GM18858 (cell line): ENCODE measurements around the gene LRRC25.
"Not testable (repeated sequence)": the region's sequence is repeated elsewhere in the genome, so short reads cannot be mapped to it uniquely, and the experiment has no call there.

Experiments
- ATAC-seq: cut with Tn5 transposase; IDR thresholded peaks from one replicate; pipeline ENCODE4 v1.9.1; 2021; ENCODE audit not compliant: unreplicated experiment

The LRRC25 gene

GRCh38 chr19:18405754-18406153 lies 8.3 kb upstream of the LRRC25 start:
- ATAC-seq, result not testable (repeated sequence)

- ATAC-seq, result not testable (repeated sequence)
Measured at GRCh38 chr19:18402455-18403248, 5.2 kb upstream of the LRRC25 start.

DNA sequence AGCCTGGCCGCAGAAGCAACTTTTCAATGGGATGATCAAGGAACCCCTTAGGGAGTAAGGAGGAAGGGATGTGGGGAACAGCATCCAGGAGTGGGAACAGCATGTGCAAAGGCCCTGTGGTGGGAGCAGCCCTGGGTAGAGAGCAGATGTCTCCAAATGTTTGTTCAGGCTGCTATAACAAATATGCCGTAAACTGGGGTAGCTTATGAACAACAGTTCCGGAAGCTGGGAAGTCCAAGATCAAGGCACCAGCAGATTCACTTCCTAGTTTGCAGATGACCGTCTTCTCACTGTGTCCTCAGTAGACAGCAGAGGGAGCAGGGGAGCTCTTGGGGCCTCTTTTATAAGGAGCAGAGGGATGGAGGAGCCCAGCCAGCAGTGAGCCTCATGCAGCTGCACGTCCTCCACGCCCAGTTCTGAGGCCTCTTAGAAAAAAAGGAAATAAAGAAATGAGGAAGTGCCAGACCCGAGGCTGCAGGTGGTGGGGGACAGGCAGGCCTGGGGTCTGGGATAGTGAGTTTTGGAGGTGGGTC lies 4.2 kb upstream of the LRRC25 start:
- no peak for ATAC-seq

GRCh38 chr19:18399008-18399407 lies 1.6 kb upstream of the LRRC25 start:
- ATAC-seq, result no peak

DNA sequence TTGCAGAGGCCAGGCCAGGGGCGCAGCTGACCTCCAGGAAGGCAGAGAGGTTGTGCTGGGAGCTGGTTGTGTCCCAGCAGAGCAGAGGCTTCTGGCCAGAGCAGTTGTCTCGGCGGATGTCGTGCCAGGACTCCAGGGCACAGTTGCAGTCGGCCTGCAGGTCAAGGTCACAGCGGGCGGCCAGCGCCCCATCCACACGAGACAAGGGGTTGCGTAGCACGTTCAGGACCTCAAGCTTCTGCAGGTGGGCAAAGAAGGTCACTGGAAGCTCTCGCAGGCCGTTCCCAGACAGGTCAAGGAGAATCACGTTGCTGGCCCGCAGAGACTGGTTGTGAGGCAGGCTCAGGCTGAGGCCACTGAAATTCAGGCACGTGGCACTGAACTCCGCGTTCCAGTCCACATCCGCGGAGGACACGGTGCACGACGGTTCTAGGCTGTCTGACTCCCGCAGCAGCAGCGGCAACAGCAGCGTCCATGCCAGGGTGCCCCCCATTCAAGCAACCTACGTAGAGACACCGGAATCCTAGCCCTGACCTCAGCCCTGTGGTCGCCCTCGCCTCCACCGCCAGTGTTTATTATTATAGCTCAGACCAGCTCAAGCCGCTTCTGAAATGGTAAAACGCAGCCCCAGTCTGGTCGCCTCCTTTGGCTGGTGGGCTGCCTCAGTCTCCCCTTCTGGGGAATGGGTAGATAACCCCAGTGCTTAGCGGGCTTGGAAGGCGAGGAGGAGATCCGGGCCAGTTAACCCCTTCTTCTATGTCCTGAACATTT lies 766 bp downstream of the LRRC25 start:
- no peak for ATAC-seq

DNA sequence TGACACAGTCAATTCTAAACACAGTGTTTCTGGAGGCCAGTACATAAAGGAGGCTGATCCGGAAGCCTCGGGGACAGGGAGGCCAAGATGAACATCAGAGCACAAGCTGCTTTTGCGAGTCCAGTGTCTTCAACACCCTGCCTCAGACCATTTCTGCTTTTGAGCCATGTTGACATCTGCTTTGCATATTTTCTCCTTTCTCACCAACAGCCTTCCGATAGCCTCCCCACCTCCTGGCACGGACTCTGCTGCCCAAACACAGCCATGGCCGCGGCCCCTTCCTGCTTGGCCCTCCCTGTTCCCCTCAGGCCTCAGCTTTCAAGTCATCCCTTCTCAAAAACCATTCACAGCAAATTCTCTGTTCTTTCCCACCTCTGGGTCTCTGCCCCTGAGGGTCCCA lies 3.6 kb downstream of the LRRC25 start:
- no peak for ATAC-seq

DNA sequence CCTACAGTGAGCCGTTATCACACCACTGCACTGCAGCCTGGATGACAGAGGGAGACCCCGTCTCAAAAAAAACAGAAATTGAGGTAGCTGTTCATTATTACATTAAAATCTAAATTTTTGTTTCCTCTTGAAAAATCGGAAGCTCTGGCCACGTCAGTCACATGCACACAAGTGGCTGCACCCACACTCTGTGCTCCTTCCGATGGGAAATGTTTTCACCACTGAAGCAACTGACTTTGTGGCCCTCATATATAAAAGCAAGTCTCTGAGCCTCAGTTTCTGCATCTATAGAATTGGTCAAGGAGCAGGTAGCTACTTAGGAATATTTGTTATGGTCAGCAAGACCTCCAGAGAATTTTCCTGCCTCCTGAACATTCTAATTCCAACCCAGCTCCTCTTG lies 4.5 kb downstream of the LRRC25 start:
- ATAC-seq, result no peak

GRCh38 chr19:18392417-18392816 lies 5.0 kb downstream of the LRRC25 start:
- no peak for ATAC-seq

DNA sequence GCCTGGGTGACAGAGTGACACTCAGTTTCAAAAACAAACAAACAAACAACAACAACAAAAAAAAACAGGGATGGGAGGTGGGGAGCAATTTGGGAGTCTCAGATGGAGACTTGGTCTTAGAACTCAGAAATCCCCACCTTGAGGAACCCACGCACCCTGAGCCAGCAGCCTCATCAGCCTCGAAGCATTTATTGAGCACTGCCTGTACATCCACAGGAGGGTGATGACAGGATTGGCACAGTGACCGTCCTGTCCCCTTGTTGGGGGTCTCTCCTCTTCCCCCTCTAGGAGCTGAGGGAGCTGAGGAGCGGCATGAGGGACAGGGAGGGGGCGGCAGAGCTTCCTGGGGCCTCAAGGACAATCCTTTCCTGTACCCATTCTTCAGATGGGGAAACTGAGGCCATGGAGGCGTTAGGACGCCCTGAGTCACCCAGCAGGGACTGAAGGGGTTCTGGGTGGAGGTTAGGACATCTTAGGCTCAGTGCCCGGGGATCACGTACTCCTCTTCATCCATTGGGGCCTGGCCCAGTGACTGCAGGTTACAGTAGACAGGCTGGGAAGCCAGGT lies 5.8 kb downstream of the LRRC25 start:
- no peak for ATAC-seq

DNA sequence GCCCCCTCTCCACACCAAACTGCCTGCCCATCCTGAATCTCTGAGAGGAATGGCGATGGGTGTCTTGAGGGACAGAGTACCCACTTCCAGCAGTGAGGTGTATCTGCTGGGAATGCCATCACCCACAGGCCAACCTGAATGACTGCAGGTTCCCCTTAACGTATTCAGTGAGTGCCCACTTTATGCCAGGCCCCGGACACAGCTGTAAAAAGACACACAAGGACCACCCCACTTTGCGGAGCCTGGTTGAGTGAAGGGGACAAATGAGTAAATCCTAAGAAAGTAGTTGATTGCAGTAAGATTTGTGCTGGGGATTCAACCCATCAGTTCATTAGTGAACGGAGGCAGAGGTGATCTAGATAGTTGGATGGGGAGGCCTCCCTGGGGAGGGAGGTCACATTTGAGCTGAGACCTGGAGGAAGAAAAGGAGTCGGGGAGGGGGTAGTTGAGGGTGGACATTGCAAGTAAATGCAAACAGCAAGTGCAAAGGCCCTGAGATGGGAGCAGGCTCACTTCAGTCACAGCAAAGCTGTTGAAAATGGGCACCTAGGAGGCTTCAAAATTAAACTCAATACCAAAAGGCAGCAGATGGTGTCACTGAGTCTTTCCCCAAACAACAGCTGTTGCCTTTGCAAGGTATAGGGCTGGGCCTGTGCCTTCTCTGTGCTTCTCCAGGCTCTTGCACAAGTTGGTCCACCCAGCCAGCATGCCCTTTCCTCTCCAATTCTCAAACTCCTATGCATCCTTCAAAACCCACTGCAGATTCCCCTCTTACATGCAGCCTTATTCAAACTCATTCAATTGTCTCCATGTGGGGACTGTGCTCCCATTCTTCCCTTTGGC lies 7.1 kb downstream of the LRRC25 start:
- no peak for ATAC-seq

GRCh38 chr19:18389726-18390064 lies 7.7 kb downstream of the LRRC25 start:
- no peak for ATAC-seq

DNA sequence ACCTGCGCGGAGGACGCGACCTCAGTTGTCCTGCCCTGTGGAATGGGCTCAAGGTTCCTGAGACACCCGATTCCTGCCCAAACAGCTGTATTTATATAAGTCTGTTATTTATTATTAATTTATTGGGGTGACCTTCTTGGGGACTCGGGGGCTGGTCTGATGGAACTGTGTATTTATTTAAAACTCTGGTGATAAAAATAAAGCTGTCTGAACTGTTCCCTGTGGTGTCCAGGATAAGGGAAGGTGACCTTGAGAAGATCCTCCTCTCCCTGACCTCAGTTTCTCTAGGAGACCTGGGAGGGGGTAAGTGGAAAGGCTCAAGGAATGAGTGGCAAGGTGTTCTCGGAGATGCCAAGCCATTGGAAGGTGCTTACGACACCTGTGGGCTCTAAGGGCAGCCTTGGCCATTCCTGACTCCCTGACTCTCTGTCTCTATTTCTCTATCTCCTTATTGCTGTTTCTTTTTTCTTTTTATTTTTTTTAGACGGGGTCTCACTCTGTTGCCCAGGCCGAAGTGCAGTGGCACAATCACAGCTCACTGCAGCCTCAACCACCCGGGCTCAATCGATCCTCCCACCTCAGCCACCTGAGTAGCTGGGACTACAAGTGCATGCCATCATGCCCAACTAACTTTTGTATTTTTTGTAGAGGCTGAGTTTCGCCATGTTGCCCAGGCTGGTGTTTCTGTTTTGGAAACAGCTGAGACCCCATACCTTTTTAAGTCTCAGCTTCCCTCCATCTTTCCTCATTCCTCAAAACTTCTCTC lies 8.3 kb downstream of the LRRC25 start:
- ATAC-seq, result no peak

GRCh38 chr19:18388100-18388959 lies 9.1 kb downstream of the LRRC25 start:
- ATAC-seq, result peak; percentile 51

GRCh38 chr19:18386543-18387271 lies 10.7 kb downstream of the LRRC25 start:
- no peak for ATAC-seq

DNA sequence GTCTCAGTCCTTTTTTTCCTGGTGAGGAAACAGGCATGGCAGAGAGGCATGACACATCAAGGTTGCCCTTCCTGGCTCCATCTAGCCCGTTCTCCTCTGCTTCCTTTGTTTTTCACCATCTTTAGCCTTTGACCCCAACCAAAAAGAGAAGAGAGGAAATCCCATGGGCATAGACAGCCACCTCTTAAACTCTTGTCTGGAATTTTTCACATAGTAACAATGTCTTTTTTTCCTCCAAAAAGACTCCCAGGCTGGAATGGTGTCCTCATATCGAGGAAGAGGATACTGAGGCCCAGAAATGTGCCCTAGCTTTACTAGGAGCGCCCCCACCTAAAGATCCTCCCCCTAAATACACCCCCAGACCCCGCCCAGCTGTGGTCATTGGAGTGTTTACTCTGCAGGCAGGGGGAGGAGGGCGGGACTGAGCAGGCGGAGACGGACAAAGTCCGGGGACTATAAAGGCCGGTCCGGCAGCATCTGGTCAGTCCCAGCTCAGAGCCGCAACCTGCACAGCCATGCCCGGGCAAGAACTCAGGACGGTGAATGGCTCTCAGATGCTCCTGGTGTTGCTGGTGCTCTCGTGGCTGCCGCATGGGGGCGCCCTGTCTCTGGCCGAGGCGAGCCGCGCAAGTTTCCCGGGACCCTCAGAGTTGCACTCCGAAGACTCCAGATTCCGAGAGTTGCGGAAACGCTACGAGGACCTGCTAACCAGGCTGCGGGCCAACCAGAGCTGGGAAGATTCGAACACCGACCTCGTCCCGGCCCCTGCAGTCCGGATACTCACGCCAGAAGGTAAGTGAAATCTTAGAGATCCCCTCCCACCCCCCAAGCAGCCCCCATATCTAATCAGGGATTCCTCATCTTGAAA lies 11.5 kb downstream of the LRRC25 start, which contains the start of gene GDF15:
TSS of gene GDF15 (plus strand) at position 484 of the 868 bp plus-strand sequence. CDS start at position 516, 32 bp downstream.
- no peak for ATAC-seq

- no peak for ATAC-seq
Measured at GRCh38 chr19:18385359-18385674, 12.1 kb downstream of the LRRC25 start.

GRCh38 chr19:18384775-18385174 lies 12.6 kb downstream of the LRRC25 start:
- ATAC-seq, result no peak

DNA sequence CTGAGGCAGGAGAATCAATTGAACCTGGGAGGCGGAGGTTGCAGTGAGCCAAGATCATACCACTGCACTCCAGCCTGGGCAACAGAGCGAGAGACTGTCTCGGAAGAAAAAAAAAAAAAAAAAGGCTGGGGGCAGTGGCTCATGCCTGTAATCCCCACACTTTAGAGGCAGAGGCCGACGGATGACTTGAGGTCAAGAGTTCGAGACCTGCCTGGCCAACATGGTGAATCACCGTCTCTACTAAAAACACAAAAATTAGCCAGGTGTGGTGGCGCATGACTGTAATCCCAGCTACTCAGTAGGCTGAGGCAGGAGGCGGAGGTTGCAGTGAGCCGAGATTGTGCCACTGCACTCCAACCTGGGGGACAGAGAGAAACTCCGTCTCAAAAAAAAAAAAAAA lies 13.8 kb downstream of the LRRC25 start:
- not testable (repeated sequence) for ATAC-seq
